GM21367 (cell line): Measurements from ENCODE around the gene GNB3.

Experiments used
- ATAC-seq: cut with Tn5 transposase; IDR thresholded peaks from one replicate; pipeline ENCODE4 v1.9.1; 2021; ENCODE audit not compliant: unreplicated experiment

The GNB3 gene

DNA sequence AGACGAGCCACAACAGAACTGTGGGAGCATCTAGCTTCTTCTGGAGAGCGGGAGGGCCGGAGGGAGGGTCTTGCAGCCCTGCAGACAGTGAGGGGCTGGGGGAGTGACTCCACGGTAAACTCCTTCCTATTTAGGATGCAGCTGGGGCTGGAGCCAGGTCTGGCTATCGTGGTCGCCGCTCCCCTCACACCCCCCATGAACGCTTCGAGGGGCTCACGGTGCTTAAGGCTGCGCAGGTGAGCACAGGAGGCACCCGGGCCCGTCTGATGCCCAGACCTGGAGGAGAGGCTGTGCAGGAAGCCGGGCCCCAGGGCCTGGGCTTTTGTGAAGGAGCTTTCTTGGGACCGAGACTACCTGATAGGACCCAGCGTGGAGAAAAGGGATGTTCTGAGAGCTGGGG is 3.9 kb upstream of the GNB3 start:
- ATAC-seq = no peak

DNA sequence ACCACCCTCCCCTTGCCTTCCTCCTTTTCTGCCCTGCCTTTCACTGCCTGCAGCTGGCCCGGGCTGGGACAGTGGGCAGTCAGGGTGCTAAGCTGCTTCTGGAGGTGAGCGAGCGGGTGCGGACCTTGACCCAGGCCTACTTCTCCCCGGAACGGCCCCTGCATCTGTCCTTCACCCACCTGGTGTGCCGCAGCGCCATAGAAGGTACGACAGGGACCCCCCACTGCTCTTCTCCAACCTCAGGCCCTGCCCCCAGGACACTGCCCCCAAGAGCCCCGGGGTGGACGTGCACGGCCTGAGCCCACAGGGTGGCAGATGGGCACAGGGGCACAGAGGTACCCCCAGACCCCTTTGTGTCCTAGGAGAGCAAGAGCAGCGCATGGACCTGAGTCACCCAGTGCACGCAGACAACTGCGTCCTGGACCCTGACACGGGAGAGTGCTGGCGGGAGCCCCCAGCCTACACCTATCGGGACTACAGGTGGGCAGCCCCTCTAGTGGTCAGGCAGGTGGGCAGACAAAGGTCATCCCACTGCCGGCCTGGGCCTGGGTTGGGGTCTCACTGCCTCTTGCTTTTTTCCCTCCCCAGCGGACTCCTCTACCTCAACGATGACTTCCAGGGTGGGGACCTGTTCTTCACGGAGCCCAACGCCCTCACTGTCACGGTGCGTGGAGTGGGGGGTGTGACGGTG is 3.2 kb upstream of the GNB3 start:
- no peak for ATAC-seq

DNA sequence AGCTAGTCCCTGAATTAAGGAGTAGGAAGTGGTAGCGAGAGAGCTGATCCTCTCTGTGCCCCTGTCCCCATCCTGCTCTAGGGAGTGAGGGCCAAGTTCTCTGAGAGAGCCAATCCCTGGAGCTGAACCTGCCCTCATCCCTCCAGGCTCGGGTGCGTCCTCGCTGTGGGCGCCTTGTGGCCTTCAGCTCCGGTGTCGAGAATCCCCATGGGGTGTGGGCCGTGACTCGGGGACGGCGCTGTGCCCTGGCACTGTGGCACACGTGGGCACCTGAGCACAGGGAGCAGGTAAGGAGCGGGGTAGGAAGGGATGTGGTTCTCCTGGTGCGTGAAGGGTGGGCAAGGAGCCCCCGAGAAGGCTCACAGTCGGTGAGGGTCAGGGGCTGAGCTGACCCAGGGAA is 1.9 kb upstream of the GNB3 start:
- no peak for ATAC-seq

DNA sequence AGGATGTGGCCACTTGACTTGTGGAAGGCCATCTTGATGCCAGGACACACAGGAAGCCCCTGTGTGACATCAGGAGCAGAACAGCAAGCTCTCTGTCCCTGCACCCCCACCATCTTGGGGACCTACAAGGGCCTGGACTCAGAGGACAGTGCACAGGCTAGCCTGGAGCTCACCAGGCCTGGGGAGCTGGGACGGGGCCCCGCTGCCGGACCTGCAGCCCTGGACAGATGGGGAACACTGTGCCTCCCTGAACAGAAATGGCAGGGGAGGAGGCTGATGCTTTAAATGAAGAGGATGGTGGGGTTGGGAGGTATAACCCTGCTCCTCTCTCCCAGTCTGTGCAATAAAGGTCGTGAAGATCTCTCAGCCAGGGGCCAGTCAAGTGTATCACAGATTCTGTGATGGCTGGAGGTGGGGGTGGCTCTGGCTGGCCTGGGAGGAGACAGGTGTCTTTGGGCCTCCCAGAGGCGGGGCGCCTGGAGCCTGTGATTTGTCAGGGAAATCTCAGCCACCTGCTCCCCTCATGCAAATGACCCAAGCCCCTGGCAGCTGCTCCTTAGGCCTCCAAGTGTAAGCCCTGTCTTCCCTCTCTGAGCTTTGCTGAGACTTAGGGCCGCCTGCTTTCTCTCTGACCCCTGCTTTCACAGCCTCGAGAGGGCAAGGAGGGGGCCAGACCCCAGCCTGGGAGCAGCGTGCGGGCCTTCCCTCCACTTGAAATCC is 1.1 kb upstream of the GNB3 start:
- peak; percentile 52 for ATAC-seq

DNA sequence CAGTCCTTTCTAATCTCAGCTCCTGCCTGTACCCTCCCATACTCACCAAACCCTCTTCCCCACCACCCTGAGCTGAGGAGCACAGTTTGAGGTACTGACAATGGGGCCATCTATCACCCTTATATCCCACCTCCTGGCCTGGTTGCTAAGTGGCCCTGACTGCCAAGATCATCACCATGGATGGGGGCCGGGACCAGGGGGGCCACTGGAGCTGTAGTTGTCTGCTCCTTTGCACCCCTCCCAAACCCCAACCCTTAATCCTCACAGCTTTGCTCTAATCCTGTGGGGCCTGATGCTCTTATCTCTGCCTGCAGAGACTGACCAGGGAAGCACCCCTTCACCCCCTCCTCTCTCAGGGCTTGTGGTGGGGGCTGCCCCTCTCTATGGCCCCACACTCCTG is 395 bp upstream of the GNB3 start:
- ATAC-seq = no peak

DNA sequence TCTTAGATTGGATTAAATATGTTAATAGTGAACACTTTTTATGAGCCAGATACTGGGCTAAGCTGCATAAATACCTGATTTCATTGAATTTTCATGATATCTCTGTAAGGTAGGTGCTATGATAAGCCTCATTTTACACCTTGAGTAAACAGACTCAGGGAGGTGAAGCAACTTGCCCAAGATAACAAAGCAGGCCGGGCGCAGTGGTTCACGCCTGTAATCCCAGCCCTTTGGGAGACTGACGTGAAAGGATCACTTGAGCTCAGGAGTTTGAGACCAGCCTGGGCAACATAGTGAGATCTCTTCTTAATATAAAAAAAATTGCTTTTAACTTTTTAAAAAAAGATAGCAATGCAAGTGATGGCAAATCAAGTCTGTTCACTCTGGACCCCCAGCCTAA is 1.4 kb downstream of the GNB3 start:
- no peak for ATAC-seq

DNA sequence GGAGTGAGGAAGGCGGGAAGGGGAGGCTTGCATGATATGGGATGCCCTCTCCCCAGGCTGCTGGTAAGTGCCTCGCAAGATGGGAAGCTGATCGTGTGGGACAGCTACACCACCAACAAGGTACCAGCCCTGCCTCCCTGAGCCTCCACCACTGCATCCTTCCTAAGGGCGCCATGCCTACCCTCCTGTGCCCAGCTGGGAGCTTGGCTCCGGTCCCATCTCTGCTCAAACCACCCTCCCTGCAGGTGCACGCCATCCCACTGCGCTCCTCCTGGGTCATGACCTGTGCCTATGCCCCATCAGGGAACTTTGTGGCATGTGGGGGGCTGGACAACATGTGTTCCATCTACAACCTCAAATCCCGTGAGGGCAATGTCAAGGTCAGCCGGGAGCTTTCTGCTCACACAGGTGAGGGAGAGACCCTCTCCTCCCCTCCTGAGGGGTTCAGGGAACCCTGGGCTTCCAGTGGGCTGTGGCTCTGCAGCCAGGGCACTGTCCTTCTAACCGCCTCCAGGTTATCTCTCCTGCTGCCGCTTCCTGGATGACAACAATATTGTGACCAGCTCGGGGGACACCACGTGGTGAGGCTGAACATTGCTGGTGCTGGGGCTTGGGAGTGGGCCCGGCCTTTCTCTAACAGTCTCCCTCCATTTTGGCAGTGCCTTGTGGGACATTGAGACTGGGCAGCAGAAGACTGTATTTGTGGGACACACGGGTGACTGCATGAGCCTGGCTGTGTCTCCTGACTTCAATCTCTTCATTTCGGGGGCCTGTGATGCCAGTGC is 2.6 kb downstream of the GNB3 start:
- no peak for ATAC-seq

DNA sequence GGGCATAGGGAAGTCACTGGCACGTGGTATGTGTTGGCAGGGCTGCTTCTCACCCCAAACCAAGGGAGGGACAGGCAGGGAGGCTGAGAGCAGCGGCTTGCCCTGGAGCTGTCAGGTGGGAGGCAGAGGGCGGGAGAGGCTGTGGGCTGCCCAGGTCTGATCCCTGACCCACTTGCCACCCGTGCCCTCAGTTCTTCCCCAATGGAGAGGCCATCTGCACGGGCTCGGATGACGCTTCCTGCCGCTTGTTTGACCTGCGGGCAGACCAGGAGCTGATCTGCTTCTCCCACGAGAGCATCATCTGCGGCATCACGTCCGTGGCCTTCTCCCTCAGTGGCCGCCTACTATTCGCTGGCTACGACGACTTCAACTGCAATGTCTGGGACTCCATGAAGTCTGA is 4.7 kb downstream of the GNB3 start:
- no peak for ATAC-seq

DNA sequence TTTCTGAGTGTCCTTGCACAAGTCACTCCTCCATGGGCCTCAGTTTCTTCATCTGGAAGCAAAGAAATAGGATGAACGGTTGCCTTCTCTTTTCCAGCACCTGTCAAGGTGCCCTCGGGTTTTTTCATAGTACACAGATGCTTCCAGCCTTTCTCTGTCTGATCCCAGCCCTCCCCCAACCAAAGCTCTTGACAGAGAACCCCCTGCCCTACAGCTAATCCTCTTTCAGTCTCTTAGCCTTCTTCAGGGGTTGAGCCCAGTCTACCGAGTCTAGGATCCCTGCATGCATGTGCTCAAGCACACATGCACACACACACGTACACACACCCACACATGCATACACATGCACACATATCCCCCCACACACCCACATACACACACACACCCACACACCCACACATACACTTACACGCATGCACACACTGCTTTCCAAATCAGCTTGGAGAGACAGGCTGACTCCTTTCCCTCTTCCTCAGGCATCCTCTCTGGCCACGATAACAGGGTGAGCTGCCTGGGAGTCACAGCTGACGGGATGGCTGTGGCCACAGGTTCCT is 5.7 kb downstream of the GNB3 start:
- ATAC-seq = no peak

DNA sequence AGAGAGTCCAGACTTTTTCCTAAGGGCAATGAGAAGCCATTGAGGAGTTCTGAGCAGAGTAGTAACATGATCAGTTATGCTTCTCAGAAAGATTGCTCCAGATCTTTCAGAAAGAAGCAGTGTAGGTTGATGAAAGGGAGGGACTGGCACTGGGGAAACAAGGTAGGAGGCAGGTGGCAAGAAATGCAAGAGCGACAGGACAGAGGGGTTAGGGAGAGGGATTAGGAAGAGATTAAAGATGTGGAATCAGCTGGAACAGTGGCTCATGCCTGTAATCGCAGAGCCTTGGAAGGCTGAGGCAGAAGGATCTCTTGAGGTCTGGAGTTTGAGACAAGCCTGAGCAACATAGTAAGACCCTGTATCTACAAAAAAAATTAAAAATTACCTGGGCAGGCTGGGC is 7.0 kb downstream of the GNB3 start:
- no peak for ATAC-seq

DNA sequence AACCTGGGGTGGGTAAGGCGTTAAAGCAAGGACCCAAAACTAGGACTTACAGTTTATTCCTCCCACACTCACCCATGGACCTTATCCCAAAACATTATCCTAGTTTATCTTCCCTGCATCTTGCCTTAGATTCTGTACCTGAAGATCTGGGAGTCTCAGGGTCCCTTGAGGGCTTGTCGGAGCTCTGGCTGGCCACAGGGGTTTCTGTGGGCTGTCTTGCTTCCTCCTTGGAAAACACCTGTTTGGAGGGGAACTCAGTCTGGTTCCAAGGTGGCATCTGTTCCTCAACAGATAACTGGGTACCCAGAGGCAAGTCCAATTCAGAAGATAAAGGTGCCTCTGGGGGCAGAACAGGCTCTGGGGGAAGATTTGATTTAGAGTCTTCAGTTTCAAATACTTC is 8.7 kb downstream of the GNB3 start:
- no peak for ATAC-seq

DNA sequence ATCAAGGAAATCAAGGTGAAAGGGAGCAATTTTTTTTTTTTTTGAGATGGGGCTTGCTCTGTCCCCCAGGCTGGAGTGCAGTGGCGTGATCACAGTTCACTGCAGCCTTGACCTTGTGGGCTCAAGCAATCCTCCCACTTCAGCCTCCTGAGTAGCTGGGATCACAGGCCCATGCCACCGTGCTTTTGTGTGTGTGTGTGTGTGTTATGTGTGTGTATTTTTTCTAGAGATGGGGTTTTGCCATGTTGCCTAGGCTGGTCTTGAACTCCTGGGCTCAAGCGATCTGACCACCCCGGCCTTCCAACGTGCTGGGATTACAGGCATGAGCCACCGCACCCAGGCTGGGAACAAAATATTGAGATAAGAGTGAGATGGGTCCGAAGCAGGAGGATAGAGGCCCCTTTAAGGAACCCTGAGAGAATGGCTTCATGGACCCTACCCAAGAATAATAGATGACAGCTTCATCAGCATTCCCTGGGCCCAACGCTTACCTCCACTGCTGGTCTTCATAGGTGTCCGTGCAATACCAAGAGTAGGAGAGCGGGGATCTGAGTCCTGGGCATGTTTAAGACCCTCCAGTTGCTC is 9.3 kb downstream of the GNB3 start:
- no peak for ATAC-seq

DNA sequence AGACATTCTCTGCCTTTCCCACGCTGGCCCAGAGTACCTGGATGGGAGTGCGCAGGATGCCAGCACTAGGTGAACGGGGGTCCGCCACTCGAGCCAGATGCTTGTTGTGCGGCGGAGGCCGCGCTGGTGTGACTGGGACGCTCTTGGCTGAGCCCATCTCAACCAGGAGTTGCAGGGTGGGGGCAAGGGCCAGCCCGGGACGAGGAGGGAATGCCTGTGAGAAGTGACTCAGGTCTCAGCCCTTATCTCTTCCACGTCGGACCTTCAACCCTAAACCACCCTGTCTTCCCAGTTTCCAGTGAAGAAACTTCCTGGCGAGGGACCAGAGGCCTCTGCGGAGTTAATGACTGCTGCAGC is 10.0 kb downstream of the GNB3 start:
- ATAC-seq = no peak

DNA sequence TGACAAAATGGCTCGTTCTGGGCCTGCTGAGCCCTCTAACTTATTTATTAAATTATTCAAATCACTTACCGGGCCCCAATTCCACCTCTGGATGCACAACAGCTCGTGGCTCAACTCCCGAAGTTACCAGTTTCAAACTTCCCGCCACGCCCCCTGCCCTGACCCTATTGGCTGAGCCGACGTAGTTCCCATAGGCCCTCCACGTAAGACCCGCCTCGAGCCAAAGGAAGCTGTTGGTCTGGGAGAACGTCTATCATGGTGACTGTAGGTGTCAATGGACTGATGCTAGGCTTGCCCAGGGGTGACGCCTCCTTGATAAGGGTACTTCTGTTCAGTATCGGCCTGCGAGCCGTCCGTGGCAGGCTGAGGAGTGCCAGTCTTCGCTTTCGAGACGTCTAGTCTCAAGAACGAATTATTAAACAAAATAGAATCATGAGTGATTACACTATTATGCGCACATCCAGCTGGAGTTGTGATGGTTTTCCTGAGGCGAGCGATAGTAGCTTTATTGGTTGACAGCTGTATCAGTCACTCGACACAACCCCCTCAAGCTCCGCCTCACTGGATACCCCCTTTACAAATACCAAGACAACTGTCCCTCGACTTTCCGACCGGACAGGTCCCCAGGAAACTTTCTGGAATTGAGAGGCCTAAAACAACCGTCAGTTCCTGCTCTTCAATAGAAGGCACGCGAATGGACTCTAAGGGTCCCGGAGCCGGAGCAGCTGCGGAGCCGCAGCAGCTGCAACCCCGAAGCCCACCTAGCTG is 10.6 kb downstream of the GNB3 start, which contains the start of gene CDCA3:
CDCA3 (minus strand) TSS at position 134 of the 768 bp plus-strand sequence. CDS start 334 bp downstream, outside the sequence.
- peak; percentile 48 for ATAC-seq

DNA sequence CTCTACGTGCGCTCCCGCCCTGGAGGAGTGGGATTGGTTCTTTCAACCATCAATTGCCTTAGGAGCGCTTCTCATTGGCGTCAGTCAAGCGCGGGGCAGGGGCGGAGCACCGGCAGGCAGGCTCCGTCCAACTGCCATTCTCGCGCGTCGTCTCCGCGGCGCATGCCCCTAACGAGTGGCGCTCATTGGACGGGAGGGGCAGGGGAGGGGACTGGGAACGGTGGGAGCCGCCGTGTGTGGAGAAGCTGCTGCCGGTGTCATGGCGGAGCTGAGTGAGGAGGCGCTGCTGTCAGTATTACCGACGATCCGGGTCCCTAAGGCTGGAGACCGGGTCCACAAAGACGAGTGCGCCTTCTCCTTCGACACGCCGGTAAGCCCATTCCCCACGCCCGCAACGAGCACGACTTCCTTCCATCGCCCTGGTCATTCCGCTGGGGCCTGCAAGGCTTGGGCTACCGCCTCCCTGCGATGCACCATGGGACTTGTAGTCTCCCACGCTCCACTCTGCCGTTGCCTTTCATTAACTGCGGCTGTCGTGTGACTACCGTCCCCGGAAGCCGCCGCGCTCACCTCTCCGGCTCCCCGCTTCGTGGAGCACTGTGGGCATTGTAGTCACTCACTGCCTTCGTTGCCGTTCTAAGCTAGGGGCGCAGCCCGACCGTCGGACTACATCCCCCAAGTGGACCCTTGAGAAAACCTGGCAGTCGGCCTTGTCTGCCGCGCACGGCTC is 11.4 kb downstream of the GNB3 start, which contains the start of gene USP5:
USP5 (plus strand) TSS at position 230 of the 730 bp plus-strand sequence; CDS start at position 260, 30 bp downstream.
- ATAC-seq = peak; percentile 68

DNA sequence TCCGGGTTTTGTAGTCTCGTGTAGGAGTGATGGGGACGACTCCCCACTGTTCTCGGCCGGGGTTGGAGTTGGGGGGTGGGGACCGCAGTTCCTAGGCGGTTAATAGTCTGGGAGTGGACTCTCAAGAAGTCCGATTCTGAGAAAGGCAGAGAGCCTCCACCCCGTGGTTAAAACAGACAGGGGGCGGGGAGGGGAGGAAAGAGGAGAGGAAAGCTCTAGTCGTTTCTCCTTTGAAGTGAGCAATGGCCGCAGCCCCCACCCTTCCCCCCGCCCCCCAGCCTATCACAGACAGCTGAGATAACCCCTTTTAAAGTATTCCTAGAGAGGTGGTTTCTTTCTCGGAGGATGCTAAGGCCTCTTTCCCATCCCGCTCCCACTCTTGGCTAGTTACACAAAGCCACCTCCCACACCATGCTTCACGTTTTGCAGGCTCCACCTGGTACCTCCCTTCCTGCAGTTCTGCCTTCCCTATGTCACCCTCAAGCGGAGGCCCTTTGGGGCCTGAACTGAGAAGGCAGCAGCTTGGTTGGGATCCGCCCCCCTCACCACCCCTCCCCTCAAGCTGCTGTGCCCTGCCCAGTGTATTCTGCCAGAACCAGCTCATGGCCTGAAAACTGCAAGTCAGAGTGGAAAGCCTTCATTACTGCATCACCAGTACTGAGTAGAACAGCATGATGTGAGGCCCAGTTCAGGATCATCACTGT is 12.1 kb downstream of the GNB3 start:
- no peak for ATAC-seq

DNA sequence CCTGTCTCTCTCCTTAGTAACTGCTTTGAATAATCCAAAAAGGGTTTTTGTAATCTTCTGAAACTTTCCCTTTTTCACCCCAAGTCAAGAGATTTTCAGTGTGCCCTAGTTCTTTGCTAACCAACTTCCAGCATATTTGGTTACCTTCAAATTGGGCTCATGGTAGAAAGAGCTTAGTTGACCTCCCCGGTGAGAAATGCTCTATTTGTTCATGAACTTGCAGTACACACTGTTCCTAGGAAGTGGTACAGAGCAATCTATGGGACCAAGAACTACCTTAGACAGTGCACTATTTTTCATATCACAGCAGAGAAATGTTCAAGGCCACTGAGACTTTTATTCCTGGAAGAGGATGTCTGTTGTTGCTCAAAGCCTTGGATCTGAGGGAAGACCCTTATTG is 12.9 kb downstream of the GNB3 start:
- ATAC-seq = no peak

DNA sequence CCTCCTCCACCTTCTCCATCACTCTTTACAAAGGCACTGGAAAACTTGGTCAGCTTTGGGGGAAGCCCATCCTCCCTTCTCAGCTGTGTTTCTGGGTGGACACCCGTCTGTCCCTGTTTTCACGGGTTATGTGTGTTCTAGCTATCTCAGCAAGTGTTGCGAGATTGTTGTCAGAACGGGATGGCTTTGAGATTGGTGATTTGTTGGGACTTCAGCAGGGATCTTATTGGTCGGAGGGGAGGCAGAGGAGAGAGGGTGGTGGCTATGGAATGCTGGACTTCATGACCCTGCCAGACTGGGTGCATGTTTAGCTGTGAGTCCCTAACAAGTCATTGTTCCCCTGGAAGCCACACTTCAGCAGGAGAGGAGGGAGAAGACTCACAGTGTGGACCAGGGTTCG is 13.3 kb downstream of the GNB3 start:
- ATAC-seq = no peak

DNA sequence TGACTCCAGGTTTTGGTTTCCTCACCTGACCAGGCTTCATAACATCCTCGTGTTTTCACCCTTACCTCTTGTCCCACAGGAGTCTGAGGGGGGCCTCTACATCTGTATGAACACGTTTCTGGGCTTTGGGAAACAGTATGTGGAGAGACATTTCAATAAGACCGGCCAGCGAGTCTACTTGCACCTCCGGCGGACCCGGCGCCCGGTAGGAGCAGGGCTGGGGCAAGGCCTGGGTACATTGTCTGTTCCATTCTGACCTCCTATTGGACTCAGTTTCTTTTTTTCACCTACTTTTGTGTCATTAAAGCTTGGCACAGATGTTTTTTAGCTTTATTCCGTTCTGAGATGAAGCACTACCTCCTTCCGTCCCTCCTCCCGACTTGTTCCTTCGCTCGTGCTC is 14.6 kb downstream of the GNB3 start:
- ATAC-seq = no peak
